Measurements from ENCODE around the gene FGF22.

Gene FGF22

GRCh38 chr19:681029-682019, 41.6 kb downstream of the FGF22 start:
- peak overlapping the region; percentile 47 for H3K4me3 ChIP-seq (ENCODE audit: low read depth, low read length)
- no peak for DNase-seq (ENCODE audit: low read depth)
- no peak for TF ChIP-seq CTCF (IDR thresholded peaks at IDR 0.05; ENCODE audit: low read depth, low read length, missing control alignments)
- in situ Hi-C loops (cut with HindIII; ENCODE audit: low sequenced_read_pairs) = no loop called here

- in situ Hi-C loops (cut with HindIII; ENCODE audit: low sequenced_read_pairs) = no loop called here
- DNase-seq (ENCODE audit: low read depth) = no peak
- TF ChIP-seq CTCF (IDR thresholded peaks at IDR 0.05; ENCODE audit: low read depth, low read length, missing control alignments) = no peak
- H3K4me3 ChIP-seq (ENCODE audit: low read depth, low read length) = no peak overlapping the region
These were observed 43.1 kb downstream of the FGF22 start for GRCh38 chr19:682678-683320.

GRCh38 chr19:685454-685931, 45.8 kb downstream of the FGF22 start:
- DNase-seq (ENCODE audit: low read depth) = no peak
- in situ Hi-C loops (cut with HindIII; ENCODE audit: low sequenced_read_pairs) = no loop called here
- no peak for TF ChIP-seq CTCF (IDR thresholded peaks at IDR 0.05; ENCODE audit: low read depth, low read length, missing control alignments)
- no peak overlapping the region for H3K4me3 ChIP-seq (ENCODE audit: low read depth, low read length)

- no peak for TF ChIP-seq CTCF (IDR thresholded peaks at IDR 0.05; ENCODE audit: low read depth, low read length, missing control alignments)
- no peak overlapping the region for H3K4me3 ChIP-seq (ENCODE audit: low read depth, low read length)
- in situ Hi-C loops (cut with HindIII; ENCODE audit: low sequenced_read_pairs) = no loop called here
- DNase-seq (ENCODE audit: low read depth) = no peak
These were observed 47.1 kb downstream of the FGF22 start for GRCh38 chr19:686589-687297.

- no peak overlapping the region for H3K4me3 ChIP-seq (ENCODE audit: low read depth, low read length)
- no peak for DNase-seq (ENCODE audit: low read depth)
- TF ChIP-seq CTCF (IDR thresholded peaks at IDR 0.05; ENCODE audit: low read depth, low read length, missing control alignments) = no peak
- in situ Hi-C loops (cut with HindIII; ENCODE audit: low sequenced_read_pairs) = no loop called here
These were observed 48.0 kb downstream of the FGF22 start for GRCh38 chr19:687569-688166.

- in situ Hi-C loops (cut with HindIII; ENCODE audit: low sequenced_read_pairs) = no loop called here
- DNase-seq (ENCODE audit: low read depth) = no peak
- no peak overlapping the region for H3K4me3 ChIP-seq (ENCODE audit: low read depth, low read length)
- TF ChIP-seq CTCF (IDR thresholded peaks at IDR 0.05; ENCODE audit: low read depth, low read length, missing control alignments) = no peak
These were observed 48.5 kb downstream of the FGF22 start for GRCh38 chr19:688214-688613.
